HG03378 (cell line): ENCODE results near the gene XYLB.
"Not testable (repeated sequence)": the region's sequence is repeated elsewhere in the genome, so short reads cannot be mapped to it uniquely, and the experiment has no call there.

Source experiments
- ATAC-seq: cut with Tn5 transposase; IDR thresholded peaks from one replicate; pipeline ENCODE4 v1.9.1; 2021; ENCODE audit warnings: mild to moderate bottlenecking, moderate library complexity; ENCODE audit not compliant: unreplicated experiment

XYLB gene

DNA sequence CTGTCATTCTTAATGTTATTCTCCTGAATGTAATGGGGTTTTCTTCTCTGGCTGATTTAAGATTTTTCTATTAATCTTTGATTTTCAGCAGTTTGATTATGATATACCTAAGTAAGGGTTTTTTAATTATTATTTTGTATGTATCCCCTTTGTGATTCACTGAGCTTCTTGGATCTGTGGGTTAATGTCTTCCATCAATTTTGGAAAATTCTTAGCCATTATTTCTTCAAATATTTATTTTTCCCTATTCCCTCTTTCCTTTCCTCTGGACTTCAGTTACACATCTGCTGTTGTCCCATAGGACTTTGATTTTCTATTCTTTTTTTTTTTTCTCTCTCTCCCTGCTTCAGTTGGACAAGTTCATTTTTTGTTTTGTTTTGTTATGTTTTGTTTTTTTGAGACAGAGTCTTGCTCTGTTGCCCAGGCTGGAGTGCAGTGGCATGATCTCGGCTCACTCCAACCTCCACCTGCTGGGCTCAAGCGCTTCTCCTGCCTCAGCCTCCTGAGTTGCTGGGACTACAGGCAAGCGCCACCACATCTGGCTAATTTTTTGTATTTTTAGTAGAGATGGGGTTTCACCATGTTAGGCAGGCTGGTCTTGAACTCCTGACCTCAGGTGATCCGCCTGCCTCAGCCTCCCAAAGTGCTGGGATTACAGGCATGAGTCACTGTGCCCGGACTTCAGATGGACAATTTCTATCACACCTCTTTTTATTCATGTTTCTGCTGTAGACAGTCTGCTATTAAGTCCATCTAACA lies 40.6 kb downstream of the XYLB start:
- no peak for ATAC-seq

DNA sequence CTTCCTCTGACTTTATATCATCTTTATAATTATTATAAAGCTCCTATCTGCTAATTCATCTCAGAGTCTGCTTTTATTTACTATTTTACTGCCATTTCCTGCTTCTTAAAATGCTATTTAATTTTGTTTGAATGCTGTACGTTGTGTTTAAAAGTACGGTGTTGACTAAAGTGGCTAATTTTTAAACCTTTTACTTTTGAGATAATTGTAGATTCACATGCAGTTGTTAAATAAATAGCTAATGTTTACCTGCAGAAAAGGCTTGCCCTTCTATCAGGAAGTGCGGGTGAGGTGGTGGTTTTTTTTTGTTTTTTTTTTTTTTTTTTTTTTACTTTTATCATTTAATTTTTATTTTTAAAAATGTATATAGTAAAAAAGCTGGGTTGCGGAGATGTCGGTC lies 41.3 kb downstream of the XYLB start:
- no peak for ATAC-seq

DNA sequence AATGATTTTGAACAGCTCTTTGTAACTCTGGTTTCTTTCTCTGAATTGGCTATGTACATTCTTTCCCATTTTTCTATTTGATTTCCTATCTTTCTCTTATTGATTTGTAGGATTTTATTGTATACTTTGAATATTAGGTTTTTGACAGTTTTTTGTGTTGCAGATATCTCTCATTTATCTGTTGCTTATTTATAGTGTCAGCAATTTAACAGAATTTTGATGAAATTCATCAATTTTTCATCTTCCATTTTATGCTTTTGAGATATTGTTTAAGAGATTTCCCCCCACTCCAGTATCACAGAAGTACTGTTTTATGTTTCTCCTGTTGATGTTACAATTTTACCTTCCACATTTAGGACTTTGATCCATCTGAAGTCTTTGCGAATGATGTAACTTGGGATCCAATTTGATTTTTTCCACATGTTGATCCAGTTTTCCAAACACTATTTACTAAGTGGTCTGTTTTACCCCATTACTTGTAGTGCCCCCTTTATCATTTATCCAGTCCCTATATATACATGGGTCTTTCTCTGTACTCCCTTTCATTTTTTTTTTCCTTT lies 46.1 kb downstream of the XYLB start:
- no peak for ATAC-seq

DNA sequence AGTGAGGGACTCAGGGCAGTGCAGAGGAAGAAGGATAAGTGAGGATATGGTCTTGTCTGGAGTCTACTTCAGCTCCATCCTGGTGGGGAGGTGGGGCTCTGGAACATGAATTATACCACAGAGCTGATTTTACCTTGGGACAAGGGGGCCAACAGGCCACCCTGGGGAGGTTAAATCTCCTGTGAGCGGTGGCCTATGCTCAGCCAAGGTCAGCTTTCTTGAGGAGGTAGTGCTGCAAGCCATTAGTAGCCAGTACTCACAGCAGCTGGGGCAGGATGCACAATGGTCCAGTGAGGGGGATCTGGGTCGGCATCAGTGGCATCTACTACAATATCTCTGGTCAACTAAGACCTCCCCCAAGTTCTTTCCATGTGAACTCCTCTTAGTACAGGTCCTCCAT lies 49.7 kb downstream of the XYLB start:
- ATAC-seq: no peak

DNA sequence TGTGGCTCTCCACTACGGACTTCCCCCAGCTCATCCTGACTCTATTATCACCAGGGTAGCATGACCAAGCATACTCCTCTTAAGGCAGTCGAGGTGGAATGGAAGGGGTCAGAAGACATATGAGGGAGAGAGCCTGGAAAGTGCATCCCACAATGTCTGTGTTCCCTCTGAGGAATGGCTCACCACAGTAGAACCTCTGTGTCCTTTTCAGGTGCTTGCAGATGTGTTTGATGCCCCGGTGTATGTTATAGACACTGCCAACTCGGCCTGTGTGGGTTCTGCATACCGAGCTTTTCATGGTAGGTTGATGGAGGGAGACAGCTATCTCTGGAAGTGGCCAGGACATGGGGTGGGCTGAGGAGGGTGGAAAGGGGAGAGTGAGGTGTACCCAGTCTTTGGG lies 50.3 kb downstream of the XYLB start:
- no peak for ATAC-seq

DNA sequence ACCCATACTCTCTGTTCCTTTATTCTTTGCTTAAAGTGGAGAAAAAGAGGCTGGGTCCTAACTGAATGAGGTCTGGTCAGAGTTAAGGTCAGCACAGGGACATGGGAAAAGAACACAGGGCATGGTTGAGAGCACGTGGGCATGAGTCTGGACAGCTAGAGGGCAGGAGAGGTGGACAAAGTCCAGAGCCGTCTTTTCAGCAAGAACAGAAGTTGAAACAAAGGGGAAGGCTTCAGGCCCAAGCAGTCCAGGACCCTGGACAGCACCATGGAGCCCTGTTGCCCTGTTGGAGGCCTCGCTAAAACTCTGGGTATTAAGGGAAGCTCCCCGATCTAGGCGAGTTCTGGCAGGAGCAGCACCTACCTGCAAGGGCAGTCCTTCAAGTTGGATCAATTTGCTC lies 50.7 kb downstream of the XYLB start:
- no peak for ATAC-seq

DNA sequence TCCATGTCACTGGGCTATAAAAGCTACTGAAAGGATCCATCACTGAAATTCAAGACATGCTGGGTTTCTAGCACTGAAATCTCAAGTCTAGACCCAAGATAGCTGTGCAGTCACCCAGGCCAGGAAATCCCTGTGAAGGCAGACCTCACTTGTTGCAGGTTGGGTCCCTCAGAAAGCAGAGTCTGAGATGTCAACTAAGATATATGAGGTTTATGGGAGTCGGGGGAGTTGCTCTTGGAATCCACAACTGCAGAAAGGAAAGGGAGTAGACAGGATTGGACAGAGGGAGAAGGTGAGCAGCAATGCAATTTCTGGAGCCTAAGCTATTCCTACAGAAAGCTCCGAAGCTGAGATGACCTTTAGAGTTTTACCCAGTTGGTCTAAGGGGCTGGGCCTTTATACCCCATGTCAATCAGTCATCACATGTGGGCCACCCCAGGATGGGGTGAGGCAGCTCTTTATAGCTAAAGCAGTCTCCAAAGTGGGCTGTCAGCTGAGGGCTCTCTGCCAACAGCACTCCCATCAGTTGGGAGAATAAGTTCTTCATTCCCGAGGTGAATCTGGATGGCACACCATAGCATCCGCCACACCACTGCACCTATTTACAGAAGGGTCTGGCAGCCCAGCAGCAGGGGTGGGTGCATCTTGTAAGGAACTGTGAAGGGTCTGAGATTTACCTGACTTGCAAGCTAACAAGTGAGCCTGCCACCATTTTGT lies 54.8 kb downstream of the XYLB start:
- ATAC-seq: no peak

DNA sequence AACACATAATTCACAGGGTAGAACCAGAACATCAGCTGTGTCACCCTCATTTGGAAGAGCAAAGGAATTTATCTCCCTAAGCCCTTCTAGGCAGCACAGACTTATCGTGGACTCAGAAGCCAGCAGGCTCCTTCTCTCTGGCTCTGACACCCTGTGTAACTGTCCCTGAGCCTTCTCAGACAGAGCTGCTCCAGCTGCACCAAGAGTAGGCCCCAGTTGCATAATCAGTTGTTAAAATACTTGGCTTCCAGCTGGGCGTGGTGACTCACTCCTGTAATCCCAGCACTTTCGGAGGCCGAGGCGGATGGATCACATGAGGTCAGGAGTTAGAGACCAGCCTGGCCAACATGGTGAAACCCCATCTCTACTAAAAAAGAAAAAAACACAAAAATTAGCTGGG lies 57.7 kb downstream of the XYLB start:
- no peak for ATAC-seq

DNA sequence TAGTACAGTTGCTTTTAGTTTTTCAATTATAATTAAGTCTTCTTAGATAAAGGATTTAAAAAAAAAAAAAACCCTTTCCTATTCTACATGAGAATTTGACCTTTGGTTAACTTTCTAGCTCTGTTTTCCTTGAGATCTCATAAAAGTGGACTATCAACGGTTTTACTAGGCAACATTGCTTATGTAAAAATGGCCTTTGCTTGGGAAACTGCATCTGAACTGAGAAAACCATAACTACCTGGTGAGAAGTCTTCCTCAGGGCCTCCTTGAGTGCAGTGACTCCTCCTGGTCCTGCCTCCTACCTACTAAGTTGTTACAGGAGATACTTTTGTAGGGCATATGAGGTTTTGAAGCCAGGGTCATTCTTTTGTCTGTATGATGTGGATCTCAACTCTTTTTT lies 65.0 kb downstream of the XYLB start:
- no peak for ATAC-seq

DNA sequence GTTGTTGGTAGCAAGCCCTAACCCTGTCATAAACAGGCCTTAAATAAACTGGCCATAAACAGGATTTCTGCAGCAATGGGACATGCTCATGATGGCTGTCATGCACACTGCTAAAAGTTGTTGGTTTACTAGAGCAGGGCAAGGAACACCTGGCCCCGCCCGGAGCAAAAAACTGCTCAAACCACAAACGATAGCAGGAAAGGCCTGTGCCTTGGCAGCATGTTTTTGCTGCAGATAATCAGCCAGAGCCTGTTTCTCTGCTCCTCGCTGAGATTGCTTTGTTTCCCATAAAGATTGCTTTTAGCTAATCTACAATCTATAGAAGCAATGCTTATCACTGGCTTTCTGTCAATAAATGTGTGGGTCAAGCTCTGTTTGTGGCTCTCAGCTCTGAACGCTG lies 74.2 kb downstream of the XYLB start:
- not testable (repeated sequence) for ATAC-seq

DNA sequence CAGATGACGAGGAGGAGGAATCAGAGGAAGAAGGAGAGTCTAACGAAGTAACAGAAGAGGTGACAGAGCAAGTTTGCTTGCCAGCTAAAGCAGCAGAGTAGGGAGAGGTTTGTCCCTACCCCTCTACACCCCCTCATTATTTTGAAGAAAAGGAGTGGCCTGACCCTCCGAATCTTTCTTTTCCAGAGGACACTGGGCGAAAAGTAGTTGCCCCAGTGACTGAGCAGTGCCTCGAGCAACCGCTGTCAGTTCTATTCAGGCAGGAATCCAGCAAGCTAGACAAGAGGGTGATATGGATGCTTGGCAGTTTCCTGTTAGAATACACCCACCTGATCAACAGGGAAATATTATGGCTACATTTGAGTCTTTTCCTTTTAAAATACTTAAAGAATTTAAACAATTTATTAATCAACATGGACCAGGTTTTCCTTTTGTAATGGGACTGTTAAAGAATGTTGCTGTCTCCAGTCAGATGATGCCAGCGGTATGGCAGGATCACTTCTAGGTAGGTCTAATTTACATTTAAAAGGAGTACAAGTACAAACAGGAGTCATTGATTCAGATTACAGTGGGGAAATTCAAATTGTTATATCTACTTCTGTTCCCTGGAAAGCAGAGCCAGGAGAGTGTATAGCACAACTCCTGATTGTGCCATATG lies 75.2 kb downstream of the XYLB start:
- ATAC-seq: no peak

DNA sequence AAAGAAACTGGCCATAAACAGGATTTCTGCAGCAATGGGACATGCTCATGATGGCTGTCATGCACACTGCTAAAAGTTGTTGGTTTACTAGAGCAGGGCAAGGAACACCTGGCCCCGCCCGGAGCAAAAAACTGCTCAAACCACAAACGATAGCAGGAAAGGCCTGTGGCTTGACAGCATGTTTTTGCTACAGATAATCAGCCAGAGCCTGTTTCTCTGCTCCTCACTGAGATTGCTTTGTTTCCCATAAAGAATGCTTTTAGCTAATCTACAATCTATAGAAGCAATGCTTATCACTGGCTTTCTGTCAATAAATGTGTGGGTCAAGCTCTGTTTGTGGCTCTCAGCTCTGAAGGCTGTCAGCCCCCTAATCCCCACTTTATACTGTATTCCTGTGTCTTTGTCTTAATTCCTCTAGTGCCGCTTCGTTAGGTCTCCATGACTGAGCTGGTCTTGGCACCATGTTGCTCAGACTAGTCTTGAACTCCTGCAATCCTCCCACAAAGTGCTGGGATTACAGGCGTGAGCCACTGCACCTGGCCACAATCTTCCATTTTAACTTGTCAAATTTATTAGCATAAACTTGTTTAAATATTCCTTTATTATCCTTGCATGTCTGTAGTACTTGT lies 80.3 kb downstream of the XYLB start:
- not testable (repeated sequence) for ATAC-seq

DNA sequence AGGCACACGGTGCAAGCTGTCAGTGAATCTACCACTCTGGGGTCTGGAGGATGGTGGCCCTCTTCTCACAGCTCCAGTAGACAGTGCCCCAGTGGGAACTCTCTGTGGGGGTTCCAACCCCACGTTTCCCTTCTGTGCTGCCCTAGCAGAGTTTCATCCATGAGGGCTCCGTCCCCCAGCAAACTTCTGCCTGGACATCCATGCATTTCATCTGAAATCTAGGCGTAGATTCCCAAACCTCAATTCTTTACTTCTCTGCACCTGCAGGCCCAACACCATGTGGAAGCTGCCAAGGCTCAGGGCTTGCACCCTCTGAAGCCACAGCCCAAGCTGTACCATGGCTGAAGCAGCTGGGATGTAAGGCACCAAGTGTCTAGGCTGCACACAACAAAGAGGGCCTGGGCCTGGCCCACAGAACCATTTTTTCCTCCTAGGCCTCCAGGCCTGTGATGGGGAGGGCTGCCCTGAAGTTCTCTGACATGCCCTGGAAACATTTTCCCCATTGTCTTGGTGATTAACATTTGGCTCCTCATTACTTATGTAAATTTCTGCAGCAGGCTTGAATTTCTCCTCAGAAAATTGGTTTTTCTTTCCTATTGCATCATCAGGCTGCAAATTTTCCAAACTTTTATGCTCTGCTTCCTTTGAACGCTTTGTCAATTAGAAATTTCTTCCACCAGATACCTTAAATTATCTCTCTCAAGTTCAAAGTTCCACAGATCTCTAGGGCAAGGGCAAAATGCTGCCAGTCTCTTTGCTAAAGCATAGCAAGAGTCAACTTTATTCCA lies 86.5 kb downstream of the XYLB start:
- not testable (repeated sequence) for ATAC-seq

DNA sequence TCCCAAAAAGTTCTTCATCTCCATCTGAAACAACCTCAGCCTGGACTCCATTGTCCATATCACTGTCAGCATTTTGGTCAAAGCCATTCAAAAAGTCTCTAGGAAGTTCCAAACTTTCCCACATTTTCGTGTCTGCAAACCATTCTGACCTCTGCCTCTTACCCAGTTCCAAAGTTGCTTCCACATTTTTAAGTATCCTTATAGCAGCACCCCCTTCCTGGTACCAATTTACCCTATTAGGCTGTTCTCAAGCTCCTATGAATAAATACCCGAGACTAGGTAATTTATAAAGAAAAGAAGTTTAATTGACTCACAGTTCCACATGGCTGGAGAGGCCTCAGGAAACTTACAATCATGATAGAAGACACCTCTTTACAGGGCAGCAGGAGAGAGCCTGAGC lies 87.1 kb downstream of the XYLB start:
- ATAC-seq: not testable (repeated sequence)

DNA sequence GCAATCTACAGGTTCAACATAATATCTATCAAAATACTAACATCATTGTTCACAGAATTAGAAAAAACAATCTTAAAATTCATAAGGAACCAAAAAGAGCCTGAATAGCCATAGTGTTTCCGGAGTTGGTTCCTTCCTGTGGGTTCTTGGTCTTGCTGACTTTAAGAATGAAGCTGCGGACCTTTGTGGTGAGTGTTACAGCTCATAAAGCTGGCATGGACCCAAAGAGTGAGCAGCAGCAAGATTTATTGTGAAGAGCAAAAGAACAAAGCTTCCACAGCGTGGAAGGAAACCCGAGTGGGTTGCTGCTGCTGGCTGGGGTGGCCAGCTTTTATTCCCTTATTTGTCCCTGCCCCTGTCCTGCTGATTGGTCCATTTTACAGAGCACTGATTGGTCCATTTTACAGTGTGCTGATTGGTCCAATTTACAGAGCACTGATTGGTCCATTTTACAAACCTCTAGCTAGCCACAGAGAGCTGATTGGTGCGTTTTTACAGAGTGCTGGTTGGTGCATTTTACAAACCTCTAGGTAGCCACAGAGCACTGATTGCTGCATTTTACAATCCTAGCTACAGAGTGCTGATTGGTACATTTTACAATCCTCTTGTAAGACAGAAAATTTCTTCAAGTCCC lies 92.0 kb downstream of the XYLB start:
- not testable (repeated sequence) for ATAC-seq

DNA sequence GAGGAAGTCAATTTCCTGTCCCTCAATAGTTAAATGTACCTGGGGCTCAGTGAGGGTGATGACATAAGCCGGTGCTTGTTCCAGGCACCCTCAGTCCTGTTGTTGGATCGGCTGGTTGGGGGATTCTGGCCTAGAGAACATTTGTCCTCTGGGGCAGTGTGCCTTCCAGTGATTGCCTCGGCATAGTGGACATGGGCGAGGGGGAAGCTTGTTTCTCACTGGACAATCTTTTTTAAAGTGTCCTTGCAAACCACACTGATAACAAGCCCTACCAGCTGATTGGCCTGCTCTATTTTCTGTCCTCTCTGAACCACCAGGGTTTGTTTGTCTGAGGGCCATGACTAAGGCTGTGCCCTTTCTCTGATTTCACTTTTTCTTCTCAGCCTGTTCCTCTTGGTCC lies 96.6 kb downstream of the XYLB start:
- ATAC-seq: not testable (repeated sequence)

DNA sequence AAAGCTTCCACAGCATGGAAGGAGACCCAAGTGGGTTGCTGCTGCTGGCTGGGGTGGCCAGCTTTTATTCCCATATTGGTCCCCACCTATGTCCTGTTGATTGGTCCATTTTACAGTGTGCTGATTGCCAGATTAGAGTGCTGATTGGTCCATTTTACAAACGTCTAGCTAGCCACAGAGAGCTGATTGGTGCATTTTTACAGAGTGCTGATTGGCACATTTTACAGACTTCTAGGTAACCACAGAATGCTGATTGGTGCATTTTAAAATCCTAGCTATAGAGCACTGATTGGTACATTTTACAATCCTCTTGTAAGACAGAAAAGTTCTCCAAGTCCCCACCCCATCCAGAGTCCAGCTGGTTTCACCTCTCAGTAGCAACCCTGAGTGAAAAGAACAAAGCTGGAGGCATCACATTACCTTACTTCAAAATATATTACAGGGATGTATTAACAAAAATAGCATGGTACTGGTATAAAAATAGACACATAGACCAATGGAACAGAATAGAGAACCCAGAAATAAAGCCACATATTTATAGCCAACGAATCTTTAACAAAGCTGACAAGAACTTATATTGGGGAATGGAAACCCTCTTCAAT lies 99.6 kb downstream of the XYLB start:
- ATAC-seq: no peak

DNA sequence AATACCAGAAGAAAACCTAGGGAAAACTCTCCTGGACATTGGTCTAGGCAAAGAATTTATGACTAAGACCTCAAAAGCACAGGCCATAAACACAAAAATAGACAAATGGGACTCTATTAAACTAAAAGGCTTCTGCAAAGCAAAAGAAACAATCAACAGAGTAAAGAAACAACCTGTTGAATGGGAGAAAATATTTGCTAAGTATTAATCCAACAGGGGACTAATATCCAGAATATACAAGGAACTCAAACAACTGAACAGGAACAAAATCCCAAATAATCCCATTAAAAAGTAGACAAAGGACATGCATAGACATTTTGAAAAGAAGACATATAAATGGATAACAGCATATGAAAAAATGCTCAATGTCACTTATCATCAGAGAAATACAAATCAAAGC lies 100.2 kb downstream of the XYLB start:
- ATAC-seq: no peak

DNA sequence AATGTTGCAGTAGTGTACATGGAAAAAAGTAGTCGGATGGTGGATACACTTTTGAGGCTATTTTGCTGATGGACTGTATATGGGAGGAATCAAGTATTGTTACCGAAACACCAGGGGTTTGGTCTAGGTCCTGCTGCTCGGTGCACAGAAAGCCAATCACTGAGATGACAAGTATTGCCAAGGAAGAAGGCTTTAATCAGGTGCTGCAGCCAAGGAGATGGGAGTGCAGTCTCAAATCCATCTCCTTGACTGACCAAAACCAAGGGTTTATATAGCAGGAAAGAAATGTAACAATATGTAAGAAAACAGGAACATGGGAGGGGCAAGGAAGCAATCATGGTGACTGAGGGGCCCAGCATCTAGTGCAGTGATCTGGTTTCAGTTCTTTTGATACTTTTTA lies 104.3 kb downstream of the XYLB start:
- no peak for ATAC-seq
